NCI-H226 (cell line): ENCODE measurements around the gene ADGRB2.

Experiments
- DNase-seq: peaks from one replicate; pipeline ENCODE4 v3.0.0-alpha.2; 2015

The ADGRB2 gene, protein sequence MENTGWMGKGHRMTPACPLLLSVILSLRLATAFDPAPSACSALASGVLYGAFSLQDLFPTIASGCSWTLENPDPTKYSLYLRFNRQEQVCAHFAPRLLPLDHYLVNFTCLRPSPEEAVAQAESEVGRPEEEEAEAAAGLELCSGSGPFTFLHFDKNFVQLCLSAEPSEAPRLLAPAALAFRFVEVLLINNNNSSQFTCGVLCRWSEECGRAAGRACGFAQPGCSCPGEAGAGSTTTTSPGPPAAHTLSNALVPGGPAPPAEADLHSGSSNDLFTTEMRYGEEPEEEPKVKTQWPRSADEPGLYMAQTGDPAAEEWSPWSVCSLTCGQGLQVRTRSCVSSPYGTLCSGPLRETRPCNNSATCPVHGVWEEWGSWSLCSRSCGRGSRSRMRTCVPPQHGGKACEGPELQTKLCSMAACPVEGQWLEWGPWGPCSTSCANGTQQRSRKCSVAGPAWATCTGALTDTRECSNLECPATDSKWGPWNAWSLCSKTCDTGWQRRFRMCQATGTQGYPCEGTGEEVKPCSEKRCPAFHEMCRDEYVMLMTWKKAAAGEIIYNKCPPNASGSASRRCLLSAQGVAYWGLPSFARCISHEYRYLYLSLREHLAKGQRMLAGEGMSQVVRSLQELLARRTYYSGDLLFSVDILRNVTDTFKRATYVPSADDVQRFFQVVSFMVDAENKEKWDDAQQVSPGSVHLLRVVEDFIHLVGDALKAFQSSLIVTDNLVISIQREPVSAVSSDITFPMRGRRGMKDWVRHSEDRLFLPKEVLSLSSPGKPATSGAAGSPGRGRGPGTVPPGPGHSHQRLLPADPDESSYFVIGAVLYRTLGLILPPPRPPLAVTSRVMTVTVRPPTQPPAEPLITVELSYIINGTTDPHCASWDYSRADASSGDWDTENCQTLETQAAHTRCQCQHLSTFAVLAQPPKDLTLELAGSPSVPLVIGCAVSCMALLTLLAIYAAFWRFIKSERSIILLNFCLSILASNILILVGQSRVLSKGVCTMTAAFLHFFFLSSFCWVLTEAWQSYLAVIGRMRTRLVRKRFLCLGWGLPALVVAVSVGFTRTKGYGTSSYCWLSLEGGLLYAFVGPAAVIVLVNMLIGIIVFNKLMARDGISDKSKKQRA (N-terminal part only)

GRCh38 chr1:31764312-31765040 is at the start of gene ADGRB2:
TSS of gene ADGRB2 (minus strand) at chr1:31764340. CDS start at chr1:31757221, 7,119 bp downstream.
- DNase-seq: no peak

DNA sequence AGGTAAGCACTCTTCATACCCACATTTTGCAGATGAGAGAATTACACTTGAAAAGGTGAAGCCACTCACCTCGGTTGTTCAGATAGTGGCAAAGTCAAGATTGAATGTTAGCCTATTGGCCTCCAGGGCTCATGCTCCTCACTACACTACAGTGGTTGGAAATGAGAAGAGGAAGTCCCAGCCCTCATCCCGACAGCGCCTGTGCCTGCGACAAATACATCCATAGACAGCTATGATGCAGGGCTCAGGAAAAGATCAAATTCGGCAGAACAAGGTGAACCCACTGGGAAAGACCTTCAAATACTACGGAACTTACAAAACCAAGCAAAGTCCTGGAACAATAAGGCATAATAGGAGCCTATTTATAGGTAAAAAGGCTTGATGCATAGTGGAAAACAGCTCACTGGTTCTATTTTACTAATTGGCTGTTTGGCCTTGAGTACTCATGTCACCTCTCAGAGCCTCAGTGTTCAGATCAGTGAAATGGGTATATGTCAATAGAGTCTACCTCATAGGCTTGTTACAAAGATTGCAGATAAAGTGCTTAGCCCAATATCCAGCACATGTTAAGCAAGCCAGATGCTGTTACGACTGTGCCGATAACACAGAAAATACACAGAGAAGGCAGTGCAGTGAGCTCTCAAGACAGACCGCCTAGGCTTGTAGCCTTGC is 48.2 kb upstream of the ADGRB2 start:
- DNase-seq: no peak

DNA sequence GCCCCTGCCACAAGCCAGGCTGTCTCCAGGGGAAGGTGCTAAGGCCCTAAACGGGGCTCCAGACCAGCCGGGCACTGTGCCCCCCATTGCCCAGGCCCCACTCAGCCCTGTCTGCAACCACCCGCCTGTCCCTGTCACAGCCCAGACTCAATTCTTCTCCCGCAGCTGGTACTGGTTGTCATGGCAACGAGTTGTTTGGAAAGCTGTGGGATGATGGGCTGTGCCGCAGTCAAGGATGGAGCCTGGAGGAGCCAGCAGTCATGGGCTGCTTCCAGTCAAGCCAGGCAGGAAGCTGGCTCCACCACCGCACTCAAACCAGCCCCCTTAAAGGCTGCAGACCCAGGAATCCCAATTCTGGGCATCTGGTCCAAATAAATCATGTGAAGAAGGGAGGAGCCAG is 47.5 kb upstream of the ADGRB2 start:
- no peak for DNase-seq

DNA sequence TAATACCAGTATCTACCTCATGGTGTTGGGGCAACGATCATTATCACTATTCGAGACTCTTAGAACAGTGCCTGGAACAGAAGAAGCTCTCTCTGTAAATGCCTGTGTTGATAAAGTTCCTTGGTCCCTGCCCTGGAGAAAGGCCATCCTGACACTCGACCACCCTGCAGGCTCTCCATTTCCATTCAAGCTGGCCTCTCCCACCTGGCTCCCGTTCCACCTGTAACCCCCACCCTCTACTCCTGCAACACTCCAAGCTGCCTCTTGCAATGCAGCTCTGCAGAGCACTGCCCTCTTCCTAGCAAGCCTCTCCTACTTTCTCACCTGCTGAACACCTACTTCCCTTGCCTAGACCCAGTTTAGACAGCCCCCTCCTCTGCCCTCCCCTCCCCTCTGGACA is 45.6 kb upstream of the ADGRB2 start:
- no peak for DNase-seq

DNA sequence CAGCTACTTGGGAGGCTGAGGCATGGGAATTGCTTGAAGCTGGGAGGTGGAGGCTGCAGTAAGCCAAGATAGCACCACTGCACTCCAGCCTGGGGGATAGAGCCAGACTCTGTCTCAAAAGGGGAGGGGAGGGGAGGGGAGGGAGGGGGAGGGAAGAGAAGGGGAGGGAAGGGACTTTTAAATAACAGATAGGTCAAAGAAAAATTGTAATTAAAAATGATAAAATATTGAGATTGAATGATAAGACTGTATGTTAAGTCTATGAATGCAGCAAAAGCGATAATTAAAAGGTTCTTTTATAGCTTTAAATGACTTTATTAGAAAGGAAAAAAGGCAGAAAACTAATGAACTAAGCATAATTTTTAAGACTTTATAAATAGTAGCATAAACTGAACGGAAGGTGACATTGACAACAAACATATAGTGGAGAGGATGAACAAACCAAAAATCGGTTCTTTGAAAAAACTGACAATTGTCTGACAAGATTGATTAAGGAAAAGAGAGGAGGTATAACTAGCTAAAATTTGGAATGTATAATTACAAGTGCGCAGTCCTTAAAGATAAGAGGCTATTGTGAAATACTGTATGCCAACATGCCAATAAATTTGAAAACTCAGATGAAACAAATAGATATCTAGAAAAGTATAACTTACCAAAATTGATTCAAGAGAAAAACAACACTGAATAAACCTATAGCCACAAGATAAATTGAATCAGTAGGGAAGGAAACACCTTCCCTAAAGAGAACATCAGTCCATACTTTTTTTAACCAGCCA is 43.3 kb upstream of the ADGRB2 start:
- no peak for DNase-seq

DNA sequence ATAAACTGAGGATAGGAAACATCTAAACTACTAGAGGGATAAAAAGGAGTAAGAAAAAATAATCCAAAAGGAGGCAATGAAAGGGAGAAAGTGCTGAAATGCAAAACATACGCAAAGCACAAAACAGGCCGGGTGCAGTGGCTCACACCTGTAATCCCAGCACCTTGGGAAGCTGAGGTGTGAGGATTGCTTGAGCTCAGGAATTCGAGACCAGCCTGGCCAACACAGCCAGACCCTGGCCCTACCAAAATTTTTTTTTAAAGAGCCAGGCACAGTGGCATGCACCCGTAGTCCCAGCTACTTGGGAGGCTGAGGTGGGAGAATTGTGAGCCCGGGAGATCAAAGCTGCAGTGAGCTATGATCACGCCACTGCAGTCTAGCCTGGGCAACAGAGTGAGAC is 41.2 kb upstream of the ADGRB2 start:
- no peak for DNase-seq

DNA sequence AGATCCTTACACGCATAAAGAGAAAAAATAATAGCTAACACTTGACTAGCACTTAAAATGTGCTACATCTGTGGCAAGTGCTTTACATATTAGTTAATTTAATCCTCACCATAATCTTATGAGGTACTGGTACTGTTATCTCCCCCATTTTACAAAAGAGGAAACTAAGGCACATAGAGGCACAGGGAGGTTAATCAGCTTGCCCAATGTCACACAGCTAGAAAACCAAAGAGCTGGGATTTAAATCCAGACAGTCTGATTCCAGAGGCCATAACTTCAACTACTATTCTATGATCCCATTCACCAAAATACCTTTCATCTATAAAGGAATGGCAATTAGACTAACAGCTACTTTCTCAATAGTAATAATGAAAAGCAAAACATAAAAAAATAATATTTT is 40.0 kb upstream of the ADGRB2 start:
- no peak for DNase-seq

DNA sequence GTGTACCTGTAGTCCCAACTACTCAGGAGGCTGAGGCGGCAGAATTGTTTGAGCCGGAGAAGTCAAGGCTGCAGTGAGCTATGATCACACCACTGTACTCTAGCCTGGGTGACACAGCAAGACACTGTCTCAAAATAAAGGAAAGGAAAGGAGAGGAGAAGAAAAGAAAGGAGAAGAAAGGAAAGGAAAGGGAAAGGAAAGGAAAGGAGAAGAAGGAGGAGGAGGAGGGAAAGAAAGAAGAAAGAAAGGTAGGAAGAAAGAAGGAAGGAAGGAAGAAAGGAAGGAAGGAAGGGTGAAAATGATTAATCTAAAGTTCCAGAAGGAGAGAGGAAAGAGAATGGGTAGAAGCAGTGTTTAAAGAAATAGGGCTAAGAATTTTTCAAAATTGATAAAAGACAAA is 39.5 kb upstream of the ADGRB2 start:
- DNase-seq: no peak

- no peak for DNase-seq
Measured at GRCh38 chr1:31802190-31803150, 38.3 kb upstream of the ADGRB2 start.

DNA sequence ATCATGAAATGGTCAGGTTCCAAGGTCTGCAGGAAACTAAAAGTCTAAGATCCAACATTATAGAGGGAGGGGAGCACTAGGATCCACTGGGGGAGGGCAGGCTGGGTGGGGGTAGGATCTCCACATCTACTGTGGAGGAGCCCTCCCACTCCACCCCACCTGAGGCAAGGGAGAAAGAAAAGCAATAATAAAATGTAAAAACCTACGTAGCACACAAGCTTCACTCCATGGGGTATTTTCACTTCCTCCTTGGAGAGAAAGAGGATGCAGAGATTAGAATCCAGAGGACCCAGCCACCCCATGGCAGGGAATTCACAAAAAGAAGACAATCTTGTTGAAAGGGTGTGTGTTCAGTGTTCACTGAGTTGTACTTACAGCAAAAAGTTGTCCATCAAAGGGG is 37.3 kb upstream of the ADGRB2 start:
- DNase-seq: no peak

DNA sequence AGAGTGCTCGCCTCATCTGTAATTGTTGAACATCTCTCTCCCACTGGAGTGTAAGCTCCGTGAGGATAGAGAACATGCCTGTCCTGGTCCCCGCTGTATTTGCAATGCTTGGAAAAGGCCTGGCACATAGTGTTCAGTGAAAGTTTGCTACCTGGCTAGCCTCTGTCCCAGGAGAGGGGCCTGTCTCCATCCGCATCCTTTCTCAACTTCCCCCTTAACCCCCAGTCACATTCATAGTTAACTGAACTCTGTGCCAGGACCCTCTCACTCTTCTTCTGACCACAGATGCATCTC is 36.5 kb upstream of the ADGRB2 start:
- DNase-seq: no peak

DNA sequence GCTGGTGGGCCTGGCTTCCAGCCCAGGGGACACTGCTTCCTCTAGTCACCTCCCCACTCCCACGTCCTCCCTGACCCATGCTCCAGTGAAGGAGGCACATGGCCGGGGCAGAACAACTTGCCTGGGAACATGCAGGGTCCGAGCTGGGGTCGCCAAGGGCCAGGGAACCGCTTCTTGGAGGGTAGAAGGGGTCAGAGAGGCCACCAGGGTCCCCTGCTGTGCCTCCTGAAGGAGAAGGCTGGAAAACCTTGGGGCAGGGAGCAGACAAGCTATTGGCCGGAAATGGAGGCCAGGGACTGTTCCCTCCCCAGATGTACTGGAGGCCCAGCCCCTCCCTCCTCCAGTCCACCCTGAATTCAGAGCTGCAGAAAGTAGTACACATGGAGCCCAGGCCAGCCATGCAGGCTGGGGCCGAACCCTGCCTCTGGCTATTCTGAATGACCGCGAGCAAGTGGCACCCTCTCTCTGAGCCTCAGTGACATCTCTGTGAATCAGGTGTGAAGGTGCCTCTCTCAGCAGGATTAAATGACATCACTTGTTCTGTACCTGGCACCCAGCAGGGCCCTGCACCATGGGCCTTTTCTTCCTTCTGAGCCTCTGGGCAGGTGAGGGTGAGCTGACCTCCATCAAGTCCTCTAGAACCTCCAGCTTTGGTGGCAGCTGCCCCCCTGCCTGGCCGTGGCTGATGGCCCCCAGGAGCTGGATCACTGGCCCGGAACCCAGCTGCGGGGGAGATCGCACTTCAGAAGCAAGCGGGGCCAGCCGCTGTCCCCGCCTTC is 35.9 kb upstream of the ADGRB2 start:
- DNase-seq: no peak

DNA sequence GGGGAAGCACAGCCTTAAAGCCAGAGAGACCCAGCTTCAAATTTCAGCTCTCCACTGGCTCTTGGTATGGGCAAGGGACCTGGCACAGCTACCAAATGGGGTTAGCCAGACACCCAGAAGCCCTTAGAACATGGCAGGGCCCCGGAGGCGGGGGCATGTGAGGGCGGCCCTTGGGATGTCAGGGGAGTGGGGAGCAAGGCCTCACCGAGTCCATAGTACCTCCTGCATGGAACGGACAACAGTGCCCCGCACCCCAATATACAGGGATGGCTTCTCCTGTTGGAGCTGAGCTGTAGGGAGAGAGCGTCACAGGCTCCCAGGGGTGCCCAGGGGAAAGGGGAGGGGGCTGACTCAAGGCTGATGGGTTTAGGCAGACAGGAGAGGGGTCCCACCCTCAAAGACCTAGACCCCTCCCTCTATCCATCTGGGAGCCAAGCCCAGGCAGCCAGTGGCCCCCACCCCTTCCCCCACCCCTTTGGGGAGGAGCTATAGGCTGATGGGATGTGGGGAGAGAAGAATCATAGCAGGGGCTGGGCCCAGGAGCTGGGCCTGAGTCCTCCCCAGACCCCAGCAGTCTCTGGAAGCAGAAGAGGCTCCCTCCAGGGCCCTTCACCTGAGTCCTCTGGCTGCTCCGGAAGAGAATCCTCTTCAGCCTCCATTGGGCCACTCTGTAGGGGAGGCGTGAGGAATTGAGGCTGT is 35.2 kb upstream of the ADGRB2 start:
- DNase-seq: no peak

GRCh38 chr1:31798433-31799195 is 34.5 kb upstream of the ADGRB2 start:
- DNase-seq: peak; percentile 69

GRCh38 chr1:31798086-31798432 is 33.9 kb upstream of the ADGRB2 start:
- DNase-seq: no peak

- no peak for DNase-seq
Measured at GRCh38 chr1:31797216-31797615, 33.1 kb upstream of the ADGRB2 start.

DNA sequence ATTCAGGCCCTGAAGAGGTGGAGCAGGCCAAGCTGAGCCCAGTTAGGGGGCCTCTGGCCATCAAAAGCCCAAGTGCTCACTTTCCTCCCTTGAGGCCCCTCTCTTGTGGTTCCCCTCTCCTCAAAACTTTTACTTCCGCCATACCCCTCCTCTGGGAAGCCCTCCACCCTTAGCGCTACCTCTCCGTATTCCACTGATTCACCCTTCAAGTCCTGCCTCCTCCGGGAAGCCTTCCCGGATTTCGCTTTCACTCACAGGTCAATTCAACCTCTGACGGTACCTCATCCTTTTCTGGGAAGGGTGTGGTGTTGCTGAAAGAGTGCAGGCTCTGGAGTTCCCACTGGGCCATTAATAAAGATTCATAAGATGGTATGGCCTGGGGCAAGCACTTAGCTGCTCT is 32.6 kb upstream of the ADGRB2 start:
- no peak for DNase-seq
